NCI-H748 (cell line): Measurements from ENCODE around the gene UFSP2.

Experiments used
- DNase-seq: peaks from one replicate; lab custom pipeline; 2025; ENCODE audit not compliant: unreplicated experiment; lab: John Stamatoyannopoulos, UW

UFSP2 gene

GRCh38 chr4:185429660-185430059 is 3.9 kb upstream of the UFSP2 start:
- DNase-seq: no peak

GRCh38 chr4:185426960-185427688 is 1.4 kb upstream of the UFSP2 start:
- DNase-seq: no peak

- no peak for DNase-seq
Observed at GRCh38 chr4:185424905-185425646, 688 bp downstream of the UFSP2 start.

- no peak for DNase-seq
Observed at GRCh38 chr4:185421366-185422124, 4.2 kb downstream of the UFSP2 start.

- DNase-seq: no peak
Observed at GRCh38 chr4:185416955-185417354, 8.8 kb downstream of the UFSP2 start.

- DNase-seq: no peak
Observed at GRCh38 chr4:185412412-185412811, 13.4 kb downstream of the UFSP2 start.

GRCh38 chr4:185411849-185412248 is 13.9 kb downstream of the UFSP2 start:
- no peak for DNase-seq

GRCh38 chr4:185408432-185408831 is 17.3 kb downstream of the UFSP2 start:
- no peak for DNase-seq

- DNase-seq: no peak
Observed at GRCh38 chr4:185405296-185405999, 20.3 kb downstream of the UFSP2 start.

- no peak for DNase-seq
Observed at GRCh38 chr4:185404031-185404430, 21.7 kb downstream of the UFSP2 start.

GRCh38 chr4:185399466-185399865 is 26.3 kb downstream of the UFSP2 start:
- peak; percentile 50 for DNase-seq

- DNase-seq: no peak
Observed at GRCh38 chr4:185398618-185399017, 27.1 kb downstream of the UFSP2 start.

- peak; percentile 91 for DNase-seq
Observed at GRCh38 chr4:185396724-185397385, 28.9 kb downstream of the UFSP2 start, which contains the start of gene ANKRD37. Gene ANKRD37, plus strand, starts transcription at chr4:185396841. Its CDS starts 83 bp downstream, at chr4:185396924.

GRCh38 chr4:185395956-185396723 is 29.6 kb downstream of the UFSP2 start:
- DNase-seq: peak; percentile 96

GRCh38 chr4:185395238-185395955 is 30.4 kb downstream of the UFSP2 start, which contains the start of gene LRP2BP:
Gene LRP2BP, minus strand, starts transcription at chr4:185395924. Its CDS starts 17,738 bp downstream, at chr4:185378186.
- DNase-seq: peak; percentile 19

- DNase-seq: peak; percentile 1
Observed at GRCh38 chr4:185394568-185395237, 31.1 kb downstream of the UFSP2 start.

- DNase-seq: no peak
Observed at GRCh38 chr4:185392156-185392555, 33.6 kb downstream of the UFSP2 start.

- DNase-seq: no peak
Observed at GRCh38 chr4:185390941-185391340, 34.8 kb downstream of the UFSP2 start.
